ENCODE results near the gene PIK3C2G.

DNA sequence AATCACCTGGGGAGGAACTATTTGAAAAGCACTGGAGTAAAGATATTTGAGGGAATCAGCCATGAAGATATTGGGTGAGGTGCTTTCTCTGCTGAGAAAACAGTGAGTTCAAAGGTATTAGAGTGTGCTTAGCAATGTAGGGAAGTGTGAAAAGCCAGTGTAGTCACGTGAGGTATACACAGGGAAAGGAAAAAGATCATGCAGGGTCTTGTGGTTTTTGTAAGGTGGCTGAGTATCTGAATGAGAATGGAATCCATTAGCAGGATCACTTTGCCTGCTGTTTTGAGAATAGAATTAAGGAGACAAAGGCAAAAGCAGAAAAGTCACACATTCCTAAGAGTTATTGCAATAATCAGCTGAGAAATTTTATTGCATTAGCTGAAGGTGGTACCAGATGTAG is 193.0 kb downstream of the PIK3C2G start:
- TF ChIP-seq EZH2phosphoT487 (IDR thresholded peaks at IDR 0.05; ENCODE audit: borderline replicate concordance): no peak
- TF ChIP-seq, protein P1, sequence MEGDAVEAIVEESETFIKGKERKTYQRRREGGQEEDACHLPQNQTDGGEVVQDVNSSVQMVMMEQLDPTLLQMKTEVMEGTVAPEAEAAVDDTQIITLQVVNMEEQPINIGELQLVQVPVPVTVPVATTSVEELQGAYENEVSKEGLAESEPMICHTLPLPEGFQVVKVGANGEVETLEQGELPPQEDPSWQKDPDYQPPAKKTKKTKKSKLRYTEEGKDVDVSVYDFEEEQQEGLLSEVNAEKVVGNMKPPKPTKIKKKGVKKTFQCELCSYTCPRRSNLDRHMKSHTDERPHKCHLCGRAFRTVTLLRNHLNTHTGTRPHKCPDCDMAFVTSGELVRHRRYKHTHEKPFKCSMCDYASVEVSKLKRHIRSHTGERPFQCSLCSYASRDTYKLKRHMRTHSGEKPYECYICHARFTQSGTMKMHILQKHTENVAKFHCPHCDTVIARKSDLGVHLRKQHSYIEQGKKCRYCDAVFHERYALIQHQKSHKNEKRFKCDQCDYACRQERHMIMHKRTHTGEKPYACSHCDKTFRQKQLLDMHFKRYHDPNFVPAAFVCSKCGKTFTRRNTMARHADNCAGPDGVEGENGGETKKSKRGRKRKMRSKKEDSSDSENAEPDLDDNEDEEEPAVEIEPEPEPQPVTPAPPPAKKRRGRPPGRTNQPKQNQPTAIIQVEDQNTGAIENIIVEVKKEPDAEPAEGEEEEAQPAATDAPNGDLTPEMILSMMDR (conservative IDR thresholded peaks at IDR 0.05; ENCODE audit: low read length): no peak

Measured in Loucy (cell line).